ENCODE data around the gene XBP1. TPM values are rescaled to one million over a fixed set of nuclear protein-coding genes. Genes with fewer than 3 reads are reported as not detected.
A peak's percentile ranks its signal among the peaks of the same experiment; 100 is the strongest.

Gene XBP1
- total RNA-seq, 4 donors from 2014 or later, result 65.6 to 113 (median 111) TPM

- Histone ChIP-seq H3K27me3 (no peaks in the 10 kb centered on the region), H3K27ac (no peak overlapping the region), H3K4me1 (peaks cover 0 to 28% (median 12%) of the 10 kb centered on the region in 4 donors), H3K4me3 (no peak overlapping the region), H3K9me3 (peaks cover 0 to 2% (median 0%) of the 10 kb centered on the region in 4 donors), H3K36me3 (peaks cover 0 to 45% (median 0%) of the 10 kb centered on the region in 3 donors)
- TF ChIP-seq, protein P1, sequence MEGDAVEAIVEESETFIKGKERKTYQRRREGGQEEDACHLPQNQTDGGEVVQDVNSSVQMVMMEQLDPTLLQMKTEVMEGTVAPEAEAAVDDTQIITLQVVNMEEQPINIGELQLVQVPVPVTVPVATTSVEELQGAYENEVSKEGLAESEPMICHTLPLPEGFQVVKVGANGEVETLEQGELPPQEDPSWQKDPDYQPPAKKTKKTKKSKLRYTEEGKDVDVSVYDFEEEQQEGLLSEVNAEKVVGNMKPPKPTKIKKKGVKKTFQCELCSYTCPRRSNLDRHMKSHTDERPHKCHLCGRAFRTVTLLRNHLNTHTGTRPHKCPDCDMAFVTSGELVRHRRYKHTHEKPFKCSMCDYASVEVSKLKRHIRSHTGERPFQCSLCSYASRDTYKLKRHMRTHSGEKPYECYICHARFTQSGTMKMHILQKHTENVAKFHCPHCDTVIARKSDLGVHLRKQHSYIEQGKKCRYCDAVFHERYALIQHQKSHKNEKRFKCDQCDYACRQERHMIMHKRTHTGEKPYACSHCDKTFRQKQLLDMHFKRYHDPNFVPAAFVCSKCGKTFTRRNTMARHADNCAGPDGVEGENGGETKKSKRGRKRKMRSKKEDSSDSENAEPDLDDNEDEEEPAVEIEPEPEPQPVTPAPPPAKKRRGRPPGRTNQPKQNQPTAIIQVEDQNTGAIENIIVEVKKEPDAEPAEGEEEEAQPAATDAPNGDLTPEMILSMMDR (IDR thresholded peaks at IDR 0.05), result no peak
- TF ChIP-seq POLR2A (IDR thresholded peaks at IDR 0.05), result no peak
- TF ChIP-seq EP300 (IDR thresholded peaks at IDR 0.05), result no peak
- 93 to 96% methylated on average over 1 of the region's 1 CpG for WGBS, 2 donors
- no peak for DNase-seq (ENCODE audit: low spot score in 2 of 2)
Measured at GRCh38 chr22:28774378-28774777, 26.0 kb downstream of the XBP1 start.

- Histone ChIP-seq H3K27ac (peak overlapping the region; percentile 97 to 99 (median 99)), H3K4me1 (peaks cover 0 to 28% (median 12%) of the 10 kb centered on the region in 4 donors), H3K9me3 (peaks cover 0 to 8% (median 0%) of the 10 kb centered on the region in 4 donors), H3K27me3 (no peaks in the 10 kb centered on the region), H3K4me3 (peak overlapping the region; percentile 66 to 99 (median 88)), H3K36me3 (peaks cover 0 to 37% (median 0%) of the 10 kb centered on the region in 3 donors)
- no peak for DNase-seq (ENCODE audit: low spot score in 2 of 2)
- TF ChIP-seq POLR2A (IDR thresholded peaks at IDR 0.05) (no peak), EP300 (IDR thresholded peaks at IDR 0.05) (no peak)
- TF ChIP-seq, protein P1 (IDR thresholded peaks at IDR 0.05), result no peak
- 2 to 3% methylated on average over 10 of the region's 10 CpGs for WGBS, 2 donors
Measured at GRCh38 chr22:28773461-28773867, 26.9 kb downstream of the XBP1 start.

GRCh38 chr22:28772633-28773460 lies 27.5 kb downstream of the XBP1 start, which contains the start of gene CCDC117:
TSS of gene CCDC117 (plus strand) at chr22:28772695. CDS start at chr22:28772850, 155 bp downstream.
- H3K27me3 ChIP-seq, result no peaks in the 10 kb centered on the region
- peaks cover 0 to 8% (median 0%) of the 10 kb centered on the region in 4 donors for H3K9me3 ChIP-seq
- 1% methylated on average over 28 to 51 of the region's 92 CpGs for WGBS, 2 donors
- H3K27ac ChIP-seq, result peak within 1 kb of the TSS; percentile 97 to 99 (median 99)
- H3K4me3 ChIP-seq, result peak within 1 kb of the TSS; percentile 66 to 99 (median 88)
- peaks cover 0 to 31% (median 0%) of the 10 kb centered on the region in 3 donors for H3K36me3 ChIP-seq
- peak; percentile 77 to 94 for TF ChIP-seq POLR2A (IDR thresholded peaks at IDR 0.05)
- peak; percentile 86 to 97 for TF ChIP-seq EP300 (IDR thresholded peaks at IDR 0.05)
- TF ChIP-seq, protein P1 (IDR thresholded peaks at IDR 0.05), result peak; percentile 9 to 86 (median 46)
- peak; percentile 93 to 96 for DNase-seq (ENCODE audit: low spot score in 2 of 2)
- H3K4me1 ChIP-seq, result peaks cover 0 to 28% (median 12%) of the 10 kb centered on the region in 4 donors

GRCh38 chr22:28771195-28771791 lies 29.1 kb downstream of the XBP1 start:
- H3K27me3 ChIP-seq, result no peaks in the 10 kb centered on the region
- TF ChIP-seq EP300 (IDR thresholded peaks at IDR 0.05) (no peak), POLR2A (IDR thresholded peaks at IDR 0.05) (no peak)
- TF ChIP-seq, protein P1 (IDR thresholded peaks at IDR 0.05), result no peak
- peaks cover 0 to 25% (median 12%) of the 10 kb centered on the region in 4 donors for H3K4me1 ChIP-seq
- peaks cover 0 to 8% (median 0%) of the 10 kb centered on the region in 4 donors for H3K9me3 ChIP-seq
- no peak overlapping the region for H3K27ac ChIP-seq
- H3K36me3 ChIP-seq, result peaks cover 0 to 16% (median 0%) of the 10 kb centered on the region in 3 donors
- no peak overlapping the region for H3K4me3 ChIP-seq
- 68 to 70% methylated on average over 5 of the region's 5 CpGs for WGBS, 2 donors
- no peak for DNase-seq (ENCODE audit: low spot score in 2 of 2)

All from tibial nerve (tissue), 4 donors.